K562 (cell line): ENCODE results near the gene REM2. TPM values are rescaled to one million over a fixed set of nuclear protein-coding genes. Genes with fewer than 3 reads are reported as not detected.
A peak's percentile ranks its signal among the peaks of the same experiment; 100 is the strongest.

Experiments used
- DMBX1 ChIP-seq: fragments of 250-450 bp; sonication (Bioruptor Pico); IDR thresholded peaks from 2 replicates; pipeline ENCODE4 v1.8.0; 2022; ENCODE audit warnings: inconsistent platforms, mild to moderate bottlenecking, moderate library complexity, borderline replicate concordance
- FOXK1 ChIP-seq: sonication (generic); formaldehyde crosslinking; IDR thresholded peaks from 2 replicates; pipeline ENCODE4 v1.8.0; 2022; ENCODE audit warnings: missing genetic modification reagents, mild to moderate bottlenecking, borderline replicate concordance
- IRF2 ChIP-seq: sonication (generic); formaldehyde crosslinking; IDR thresholded peaks from 2 replicates; pipeline ENCODE4 v1.8.1; 2022; ENCODE audit warnings: mild to moderate bottlenecking, missing genetic modification reagents
- LCOR ChIP-seq: sonication (generic); formaldehyde crosslinking; IDR thresholded peaks from 2 replicates; pipeline ENCODE4 v1.8.0; 2022; ENCODE audit warnings: mild to moderate bottlenecking, missing genetic modification reagents
- NFIC ChIP-seq: fragments of 450-650 bp; IDR thresholded peaks from 2 replicates; pipeline ENCODE4 v1.6.1; 2017; ENCODE audit warnings: mild to moderate bottlenecking, inconsistent platforms
- NRF1 ChIP-seq, 2 experiments: fragments of 450-650 bp; IDR thresholded peaks in 1 of 2; conservative IDR thresholded peaks in 1 of 2; 2 replicates each; pipeline ENCODE4 v1.6.1; 2014; ENCODE audit warnings: mild to moderate bottlenecking in 2 of 2
- PML ChIP-seq: IDR thresholded peaks from 2 replicates; pipeline ENCODE4 v1.6.1; 2012; ENCODE audit warnings: low read length, inconsistent platforms
- POLR2G ChIP-seq: fragments of 200-400 bp; formaldehyde crosslinking; IDR thresholded peaks from 2 replicates; pipeline ENCODE4 v1.6.1; 2017; ENCODE audit warnings: low read depth, mild to moderate bottlenecking, antibody characterized with exemption, low read length, moderate library complexity
- RBFOX2 ChIP-seq: fragments of 200-400 bp; formaldehyde crosslinking; IDR thresholded peaks from 2 replicates; pipeline ENCODE4 v1.6.1; 2017; ENCODE audit warnings: low read depth, mild to moderate bottlenecking, low read length, moderate library complexity
- RBM15 ChIP-seq: fragments of 200-400 bp; formaldehyde crosslinking; IDR thresholded peaks from 2 replicates; pipeline ENCODE4 v1.6.1; 2018; ENCODE audit warnings: mild to moderate bottlenecking, low read length, moderate library complexity; ENCODE audit not compliant: insufficient read depth
- polyA plus RNA-seq, 8 experiments: library from polyadenylated mRNA; depleted of rRNA in 4 of 8; stranded (reverse) in 5 of 8; unstranded in 3 of 8; fragments of >200 nt; fragmentation: Nextera tagmentation in 2 of 8; fragmentation: Illumina TruSeq in 1 of 8; extraction: Ambion mirVana in 2 of 8; extraction: Trizol in 1 of 8; gene quantifications; 2 replicates each; pipeline versions ENCODE4 v1.2.1 to v1.2.3, GENCODE V29; 2011 to 2014; ENCODE audit warnings: inconsistent platforms in 1 of 8, missing spikeins in 1 of 8
- total RNA-seq, 7 experiments: library from RNA; depleted of rRNA in 6 of 7; stranded (reverse); fragments of >200 nt in 6 of 7; fragmentation: Illumina TruSeq in 2 of 7; extraction: Trizol in 2 of 7; gene quantifications; 2 replicates each; pipeline versions ENCODE4 v1.2.1 to v1.2.3, GENCODE V29; 2011 to 2021; ENCODE audit warnings: low replicate concordance in 1 of 7
- TF ChIP-seq, protein P1 (sequence below), 3 experiments: IDR thresholded peaks in 2 of 3; conservative IDR thresholded peaks in 1 of 3; 2 replicates each; pipeline ENCODE4 v1.5.1; 2011 to 2012; ENCODE audit warnings: low read length in 3 of 3, mild to moderate bottlenecking in 3 of 3, control low read depth in 2 of 3, improper control_type of control experiment in 1 of 3, inconsistent platforms in 1 of 3, low read depth in 1 of 3, mixed read lengths in 1 of 3, moderate library complexity in 1 of 3; ENCODE audit not compliant: insufficient read depth in 2 of 3
- TF ChIP-seq, protein P2 (sequence below): fragments of 200-800 bp; sonication (Bioruptor generic); IDR thresholded peaks from 2 replicates; pipeline ENCODE4 v1.6.1; 2017; ENCODE audit warnings: missing genetic modification characterization, missing compliant biosample characterization
- TF ChIP-seq, protein P3 (sequence below): sonication (generic); formaldehyde crosslinking; IDR thresholded peaks from 2 replicates; pipeline ENCODE4 v1.8.0; 2022; ENCODE audit warnings: mild to moderate bottlenecking, missing genetic modification reagents

The REM2 gene
- total and polyA plus RNA-seq, 9 of the 15 experiments (the other 6 are each of a cell fraction or from before 2014, with no cell fraction given), result 0.18 to 1.0 (median 0.38) TPM

DNA sequence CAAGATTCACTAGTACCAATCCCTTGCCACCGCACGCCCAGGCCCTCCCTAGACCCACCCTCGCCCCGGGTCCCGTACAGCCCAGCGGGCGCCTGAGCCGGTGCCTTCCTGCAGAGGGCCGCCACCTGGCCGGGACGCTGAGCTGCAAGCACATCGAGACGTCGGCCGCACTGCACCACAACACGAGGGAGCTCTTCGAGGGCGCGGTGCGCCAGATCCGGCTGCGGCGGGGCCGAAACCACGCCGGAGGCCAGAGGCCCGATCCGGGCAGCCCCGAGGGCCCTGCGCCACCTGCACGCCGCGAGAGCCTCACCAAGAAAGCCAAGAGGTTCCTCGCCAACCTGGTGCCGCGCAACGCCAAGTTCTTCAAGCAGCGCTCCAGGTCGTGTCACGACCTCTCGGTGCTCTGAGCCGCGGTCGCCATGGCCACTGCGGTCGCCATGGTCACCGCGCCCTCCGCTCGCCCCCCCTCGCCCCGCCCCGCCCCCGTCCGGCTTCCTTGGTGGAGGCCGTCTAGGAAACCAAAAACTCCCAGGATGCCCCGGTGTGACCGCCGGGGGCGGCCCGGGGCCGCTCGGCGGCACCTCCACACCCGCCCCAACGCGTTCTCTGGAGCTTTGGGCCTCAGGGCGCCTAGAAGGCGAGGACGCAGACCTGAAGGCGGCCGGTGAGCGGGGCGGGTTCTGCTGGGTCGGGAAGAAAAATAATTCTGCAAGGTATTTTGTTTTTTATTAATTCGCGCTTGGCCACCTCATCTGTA, 3.7 kb downstream of the REM2 start (continued):
- TF ChIP-seq, protein P1, sequence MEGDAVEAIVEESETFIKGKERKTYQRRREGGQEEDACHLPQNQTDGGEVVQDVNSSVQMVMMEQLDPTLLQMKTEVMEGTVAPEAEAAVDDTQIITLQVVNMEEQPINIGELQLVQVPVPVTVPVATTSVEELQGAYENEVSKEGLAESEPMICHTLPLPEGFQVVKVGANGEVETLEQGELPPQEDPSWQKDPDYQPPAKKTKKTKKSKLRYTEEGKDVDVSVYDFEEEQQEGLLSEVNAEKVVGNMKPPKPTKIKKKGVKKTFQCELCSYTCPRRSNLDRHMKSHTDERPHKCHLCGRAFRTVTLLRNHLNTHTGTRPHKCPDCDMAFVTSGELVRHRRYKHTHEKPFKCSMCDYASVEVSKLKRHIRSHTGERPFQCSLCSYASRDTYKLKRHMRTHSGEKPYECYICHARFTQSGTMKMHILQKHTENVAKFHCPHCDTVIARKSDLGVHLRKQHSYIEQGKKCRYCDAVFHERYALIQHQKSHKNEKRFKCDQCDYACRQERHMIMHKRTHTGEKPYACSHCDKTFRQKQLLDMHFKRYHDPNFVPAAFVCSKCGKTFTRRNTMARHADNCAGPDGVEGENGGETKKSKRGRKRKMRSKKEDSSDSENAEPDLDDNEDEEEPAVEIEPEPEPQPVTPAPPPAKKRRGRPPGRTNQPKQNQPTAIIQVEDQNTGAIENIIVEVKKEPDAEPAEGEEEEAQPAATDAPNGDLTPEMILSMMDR (IDR thresholded peaks at IDR 0.05 in 2 of 3, conservative IDR thresholded peaks at IDR 0.05 in 1 of 3; ENCODE audit: insufficient read depth in 2 of 3, low read depth in 1 of 3, low read length in 3 of 3), result peak in 2 of 3 experiments; percentile 36 to 41; a peak in 4 of 6 replicates
- TF ChIP-seq, protein P2, sequence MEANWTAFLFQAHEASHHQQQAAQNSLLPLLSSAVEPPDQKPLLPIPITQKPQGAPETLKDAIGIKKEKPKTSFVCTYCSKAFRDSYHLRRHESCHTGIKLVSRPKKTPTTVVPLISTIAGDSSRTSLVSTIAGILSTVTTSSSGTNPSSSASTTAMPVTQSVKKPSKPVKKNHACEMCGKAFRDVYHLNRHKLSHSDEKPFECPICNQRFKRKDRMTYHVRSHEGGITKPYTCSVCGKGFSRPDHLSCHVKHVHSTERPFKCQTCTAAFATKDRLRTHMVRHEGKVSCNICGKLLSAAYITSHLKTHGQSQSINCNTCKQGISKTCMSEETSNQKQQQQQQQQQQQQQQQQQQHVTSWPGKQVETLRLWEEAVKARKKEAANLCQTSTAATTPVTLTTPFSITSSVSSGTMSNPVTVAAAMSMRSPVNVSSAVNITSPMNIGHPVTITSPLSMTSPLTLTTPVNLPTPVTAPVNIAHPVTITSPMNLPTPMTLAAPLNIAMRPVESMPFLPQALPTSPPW, result peak; percentile 100
- TF ChIP-seq IRF2 (CRISPR knock-in tag) (no peak), RBM15 (no peak), PML (peak; percentile 55; the same call in 1 of the 2 replicates), NRF1 (conservative IDR thresholded peaks at IDR 0.05 in 1 of 2, IDR thresholded peaks at IDR 0.05 in 1 of 2) (0 out of 4 replicates have a peak, but pooled peaks of 1 of the 2 experiments have one; percentile 8), POLR2G (peak; percentile 88), LCOR (peak; percentile 62; the same call in 1 of the 2 replicates), FOXK1 (peak; percentile 71; the same call in 1 of the 2 replicates), RBFOX2 (peak; percentile 80), NFIC (peak; percentile 61), DMBX1 (CRISPR knock-in tag) (peak; percentile 43)
- TF ChIP-seq, protein P3, sequence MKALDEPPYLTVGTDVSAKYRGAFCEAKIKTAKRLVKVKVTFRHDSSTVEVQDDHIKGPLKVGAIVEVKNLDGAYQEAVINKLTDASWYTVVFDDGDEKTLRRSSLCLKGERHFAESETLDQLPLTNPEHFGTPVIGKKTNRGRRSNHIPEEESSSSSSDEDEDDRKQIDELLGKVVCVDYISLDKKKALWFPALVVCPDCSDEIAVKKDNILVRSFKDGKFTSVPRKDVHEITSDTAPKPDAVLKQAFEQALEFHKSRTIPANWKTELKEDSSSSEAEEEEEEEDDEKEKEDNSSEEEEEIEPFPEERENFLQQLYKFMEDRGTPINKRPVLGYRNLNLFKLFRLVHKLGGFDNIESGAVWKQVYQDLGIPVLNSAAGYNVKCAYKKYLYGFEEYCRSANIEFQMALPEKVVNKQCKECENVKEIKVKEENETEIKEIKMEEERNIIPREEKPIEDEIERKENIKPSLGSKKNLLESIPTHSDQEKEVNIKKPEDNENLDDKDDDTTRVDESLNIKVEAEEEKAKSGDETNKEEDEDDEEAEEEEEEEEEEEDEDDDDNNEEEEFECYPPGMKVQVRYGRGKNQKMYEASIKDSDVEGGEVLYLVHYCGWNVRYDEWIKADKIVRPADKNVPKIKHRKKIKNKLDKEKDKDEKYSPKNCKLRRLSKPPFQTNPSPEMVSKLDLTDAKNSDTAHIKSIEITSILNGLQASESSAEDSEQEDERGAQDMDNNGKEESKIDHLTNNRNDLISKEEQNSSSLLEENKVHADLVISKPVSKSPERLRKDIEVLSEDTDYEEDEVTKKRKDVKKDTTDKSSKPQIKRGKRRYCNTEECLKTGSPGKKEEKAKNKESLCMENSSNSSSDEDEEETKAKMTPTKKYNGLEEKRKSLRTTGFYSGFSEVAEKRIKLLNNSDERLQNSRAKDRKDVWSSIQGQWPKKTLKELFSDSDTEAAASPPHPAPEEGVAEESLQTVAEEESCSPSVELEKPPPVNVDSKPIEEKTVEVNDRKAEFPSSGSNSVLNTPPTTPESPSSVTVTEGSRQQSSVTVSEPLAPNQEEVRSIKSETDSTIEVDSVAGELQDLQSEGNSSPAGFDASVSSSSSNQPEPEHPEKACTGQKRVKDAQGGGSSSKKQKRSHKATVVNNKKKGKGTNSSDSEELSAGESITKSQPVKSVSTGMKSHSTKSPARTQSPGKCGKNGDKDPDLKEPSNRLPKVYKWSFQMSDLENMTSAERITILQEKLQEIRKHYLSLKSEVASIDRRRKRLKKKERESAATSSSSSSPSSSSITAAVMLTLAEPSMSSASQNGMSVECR (CRISPR knock-in tag), result peak; percentile 30; the same call in 1 of the 2 replicates
